GM12872 (cell line): ENCODE data around the gene MOSMO.

Experiments used
- TF ChIP-seq, protein P1 (sequence below): IDR thresholded peaks from 3 replicates; pipeline ENCODE4 v1.5.1; 2011; ENCODE audit warnings: low read depth, mild to moderate bottlenecking, low read length, moderate library complexity; ENCODE audit not compliant: insufficient read depth

Gene MOSMO

GRCh38 chr16:22075043-22075757, 67.3 kb downstream of the MOSMO start:
- TF ChIP-seq, protein P1, sequence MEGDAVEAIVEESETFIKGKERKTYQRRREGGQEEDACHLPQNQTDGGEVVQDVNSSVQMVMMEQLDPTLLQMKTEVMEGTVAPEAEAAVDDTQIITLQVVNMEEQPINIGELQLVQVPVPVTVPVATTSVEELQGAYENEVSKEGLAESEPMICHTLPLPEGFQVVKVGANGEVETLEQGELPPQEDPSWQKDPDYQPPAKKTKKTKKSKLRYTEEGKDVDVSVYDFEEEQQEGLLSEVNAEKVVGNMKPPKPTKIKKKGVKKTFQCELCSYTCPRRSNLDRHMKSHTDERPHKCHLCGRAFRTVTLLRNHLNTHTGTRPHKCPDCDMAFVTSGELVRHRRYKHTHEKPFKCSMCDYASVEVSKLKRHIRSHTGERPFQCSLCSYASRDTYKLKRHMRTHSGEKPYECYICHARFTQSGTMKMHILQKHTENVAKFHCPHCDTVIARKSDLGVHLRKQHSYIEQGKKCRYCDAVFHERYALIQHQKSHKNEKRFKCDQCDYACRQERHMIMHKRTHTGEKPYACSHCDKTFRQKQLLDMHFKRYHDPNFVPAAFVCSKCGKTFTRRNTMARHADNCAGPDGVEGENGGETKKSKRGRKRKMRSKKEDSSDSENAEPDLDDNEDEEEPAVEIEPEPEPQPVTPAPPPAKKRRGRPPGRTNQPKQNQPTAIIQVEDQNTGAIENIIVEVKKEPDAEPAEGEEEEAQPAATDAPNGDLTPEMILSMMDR: no peak

- TF ChIP-seq, protein P1: no peak
Observed at GRCh38 chr16:22075776-22076175, 67.9 kb downstream of the MOSMO start.

DNA sequence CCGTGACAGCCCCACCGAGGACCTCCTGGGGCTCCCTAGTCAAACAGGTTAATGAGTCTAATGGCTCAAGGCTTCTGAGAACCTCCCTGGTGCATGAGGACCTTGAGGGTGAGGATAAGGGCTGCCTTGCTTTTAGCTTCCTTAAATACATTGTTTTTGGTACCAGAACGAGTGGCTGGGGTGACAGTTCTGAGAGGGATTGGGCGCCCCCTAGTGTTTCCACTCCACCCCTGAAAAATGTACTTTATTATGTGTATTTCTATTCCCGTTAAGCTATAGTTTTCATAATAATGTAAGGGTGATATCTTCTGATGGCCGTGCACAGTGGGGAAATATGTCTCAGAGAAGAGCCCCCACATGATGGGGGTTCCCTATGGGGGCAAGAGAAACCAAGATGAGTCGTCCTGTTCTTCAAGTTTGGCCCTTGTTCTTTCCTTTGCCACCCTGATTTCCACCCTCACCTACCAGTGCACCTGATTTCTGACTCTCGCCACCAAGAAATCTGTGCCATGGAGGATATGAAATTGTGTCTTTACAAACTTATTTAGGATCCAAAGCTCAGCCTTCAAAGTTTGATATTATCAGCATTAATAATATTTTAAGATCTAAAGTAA, 69.9 kb downstream of the MOSMO start:
- TF ChIP-seq, protein P1: peak; percentile 76

DNA sequence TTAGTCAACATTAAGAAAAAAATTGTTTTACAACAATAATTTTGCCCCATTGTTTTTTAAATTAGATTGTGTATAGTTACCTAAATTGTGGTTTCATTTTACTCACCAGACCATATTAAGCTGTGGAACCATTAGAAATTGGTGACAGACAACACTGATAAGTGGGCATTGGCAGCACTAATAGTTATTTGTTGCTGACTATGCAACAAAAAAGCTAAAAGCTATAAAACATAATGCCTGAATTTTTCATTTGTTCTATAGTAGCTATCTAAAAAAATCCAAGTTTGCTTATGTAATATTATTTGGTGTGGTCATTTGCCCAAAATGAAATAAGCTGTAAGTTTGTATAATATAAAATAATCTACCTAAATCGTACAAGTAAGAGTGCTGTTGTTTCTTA, 70.7 kb downstream of the MOSMO start:
- TF ChIP-seq, protein P1: no peak

DNA sequence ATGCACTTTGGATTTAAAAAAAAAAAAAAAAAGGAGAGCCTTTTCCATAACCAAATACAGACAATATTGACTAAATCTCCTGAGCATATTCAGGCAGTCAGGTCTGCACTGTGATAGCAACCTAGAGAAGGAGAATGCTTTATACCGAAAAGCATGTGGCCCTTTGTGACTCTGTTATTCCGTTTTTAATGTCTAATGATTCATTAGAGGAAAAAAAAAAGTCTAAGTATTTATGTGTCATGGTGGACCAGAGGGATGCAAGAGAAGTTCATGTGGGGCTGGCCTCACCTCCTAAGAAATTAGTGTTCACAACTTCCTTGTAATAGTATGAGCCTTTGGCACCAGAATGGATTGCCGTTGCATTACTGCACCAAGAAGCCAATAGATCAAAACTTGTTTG, 73.1 kb downstream of the MOSMO start:
- TF ChIP-seq, protein P1: no peak

DNA sequence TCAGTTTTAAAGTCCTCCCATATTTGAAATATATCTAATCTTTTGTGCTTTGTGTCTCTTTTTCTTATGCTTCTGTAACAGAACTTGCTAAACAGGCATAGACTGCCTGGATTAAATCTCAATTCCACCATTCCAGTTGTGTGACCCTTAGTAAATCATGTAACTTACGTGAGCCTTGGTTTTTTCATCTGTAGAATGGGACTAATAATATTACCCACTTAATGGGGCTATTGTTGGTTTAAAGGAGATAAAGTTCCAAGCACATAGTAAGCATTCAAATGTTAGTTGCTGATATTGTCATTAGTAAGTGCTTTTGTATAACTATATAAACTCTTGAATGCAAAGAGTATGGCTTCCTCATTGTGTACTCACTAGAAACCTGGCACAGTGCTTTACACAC, 78.5 kb downstream of the MOSMO start:
- TF ChIP-seq, protein P1: no peak

- TF ChIP-seq, protein P1: no peak
Observed at GRCh38 chr16:22088642-22089041, 80.7 kb downstream of the MOSMO start.
